ENCODE measurements around the gene CLEC4D. TPM values are rescaled to one million over a fixed set of nuclear protein-coding genes. Genes with fewer than 3 reads are reported as not detected.

Gene CLEC4D
- polyA plus RNA-seq, 1 of the 3 experiments (the other 2 are of a cell fraction): not detected

DNA sequence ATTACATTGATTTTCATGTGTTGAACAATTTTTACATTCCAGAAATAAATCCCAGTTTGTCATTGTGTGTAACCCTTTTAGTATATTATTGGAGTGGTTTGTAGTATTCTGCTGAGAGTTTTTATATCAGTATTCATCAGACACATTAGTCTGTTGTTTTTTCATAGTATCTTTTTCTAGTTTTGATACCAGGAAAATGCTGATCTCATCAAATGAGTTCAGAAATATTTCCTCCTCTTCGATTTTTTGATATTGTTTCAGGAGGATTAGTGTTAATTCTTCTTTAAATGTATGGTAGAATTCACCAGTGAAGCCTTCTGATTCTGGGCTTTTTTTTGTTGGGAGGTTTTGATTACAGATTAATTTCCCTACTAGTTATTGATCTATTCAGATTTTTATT lies 42.2 kb upstream of the CLEC4D start:
- H3K27ac ChIP-seq (ENCODE audit: low read depth in 2 of 2, low read length in 1 of 2): no peak overlapping the region
- H3K9me2 ChIP-seq: no peaks in the 10 kb centered on the region
- no peaks in the 10 kb centered on the region for H3K79me2 ChIP-seq (ENCODE audit: insufficient read depth)
- H3K4me2 ChIP-seq: no peak overlapping the region
- no peak overlapping the region for H3K9ac ChIP-seq
- H3F3A ChIP-seq (replicated peaks; ENCODE audit: insufficient read depth): no peaks in the 10 kb centered on the region
- H3K4me1 ChIP-seq (ENCODE audit: control insufficient read depth in 1 of 2, insufficient read depth in 2 of 2, low read depth in 1 of 2, low read length in 1 of 2): no peaks in the 10 kb centered on the region
- H3K4me3 ChIP-seq (ENCODE audit: low read depth in 2 of 2, low read length in 1 of 2): no peak overlapping the region
- DNase-seq: no peak
- H3K27me3 ChIP-seq (ENCODE audit: insufficient read depth): no peaks in the 10 kb centered on the region
- CTCF ChIA-PET: no interaction called here
- H3K36me3 ChIP-seq (replicated peaks in 1 of 2; ENCODE audit: control insufficient read depth in 1 of 2, insufficient read depth in 2 of 2, low read length in 1 of 2): no peaks in the 10 kb centered on the region
- POLR2A ChIA-PET: no interaction called here
- H3K9me3 ChIP-seq: no peaks in the 10 kb centered on the region
- no peak for TF ChIP-seq TEAD4 (IDR thresholded peaks at IDR 0.05; ENCODE audit: borderline replicate concordance, insufficient read depth)
- TF ChIP-seq, protein P1, sequence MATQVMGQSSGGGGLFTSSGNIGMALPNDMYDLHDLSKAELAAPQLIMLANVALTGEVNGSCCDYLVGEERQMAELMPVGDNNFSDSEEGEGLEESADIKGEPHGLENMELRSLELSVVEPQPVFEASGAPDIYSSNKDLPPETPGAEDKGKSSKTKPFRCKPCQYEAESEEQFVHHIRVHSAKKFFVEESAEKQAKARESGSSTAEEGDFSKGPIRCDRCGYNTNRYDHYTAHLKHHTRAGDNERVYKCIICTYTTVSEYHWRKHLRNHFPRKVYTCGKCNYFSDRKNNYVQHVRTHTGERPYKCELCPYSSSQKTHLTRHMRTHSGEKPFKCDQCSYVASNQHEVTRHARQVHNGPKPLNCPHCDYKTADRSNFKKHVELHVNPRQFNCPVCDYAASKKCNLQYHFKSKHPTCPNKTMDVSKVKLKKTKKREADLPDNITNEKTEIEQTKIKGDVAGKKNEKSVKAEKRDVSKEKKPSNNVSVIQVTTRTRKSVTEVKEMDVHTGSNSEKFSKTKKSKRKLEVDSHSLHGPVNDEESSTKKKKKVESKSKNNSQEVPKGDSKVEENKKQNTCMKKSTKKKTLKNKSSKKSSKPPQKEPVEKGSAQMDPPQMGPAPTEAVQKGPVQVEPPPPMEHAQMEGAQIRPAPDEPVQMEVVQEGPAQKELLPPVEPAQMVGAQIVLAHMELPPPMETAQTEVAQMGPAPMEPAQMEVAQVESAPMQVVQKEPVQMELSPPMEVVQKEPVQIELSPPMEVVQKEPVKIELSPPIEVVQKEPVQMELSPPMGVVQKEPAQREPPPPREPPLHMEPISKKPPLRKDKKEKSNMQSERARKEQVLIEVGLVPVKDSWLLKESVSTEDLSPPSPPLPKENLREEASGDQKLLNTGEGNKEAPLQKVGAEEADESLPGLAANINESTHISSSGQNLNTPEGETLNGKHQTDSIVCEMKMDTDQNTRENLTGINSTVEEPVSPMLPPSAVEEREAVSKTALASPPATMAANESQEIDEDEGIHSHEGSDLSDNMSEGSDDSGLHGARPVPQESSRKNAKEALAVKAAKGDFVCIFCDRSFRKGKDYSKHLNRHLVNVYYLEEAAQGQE (IDR thresholded peaks at IDR 0.05; ENCODE audit: low read depth, low read length): no peak
- TF ChIP-seq NRF1 (IDR thresholded peaks at IDR 0.05; ENCODE audit: low read depth, low read length): no peak
- TF ChIP-seq, protein P2, sequence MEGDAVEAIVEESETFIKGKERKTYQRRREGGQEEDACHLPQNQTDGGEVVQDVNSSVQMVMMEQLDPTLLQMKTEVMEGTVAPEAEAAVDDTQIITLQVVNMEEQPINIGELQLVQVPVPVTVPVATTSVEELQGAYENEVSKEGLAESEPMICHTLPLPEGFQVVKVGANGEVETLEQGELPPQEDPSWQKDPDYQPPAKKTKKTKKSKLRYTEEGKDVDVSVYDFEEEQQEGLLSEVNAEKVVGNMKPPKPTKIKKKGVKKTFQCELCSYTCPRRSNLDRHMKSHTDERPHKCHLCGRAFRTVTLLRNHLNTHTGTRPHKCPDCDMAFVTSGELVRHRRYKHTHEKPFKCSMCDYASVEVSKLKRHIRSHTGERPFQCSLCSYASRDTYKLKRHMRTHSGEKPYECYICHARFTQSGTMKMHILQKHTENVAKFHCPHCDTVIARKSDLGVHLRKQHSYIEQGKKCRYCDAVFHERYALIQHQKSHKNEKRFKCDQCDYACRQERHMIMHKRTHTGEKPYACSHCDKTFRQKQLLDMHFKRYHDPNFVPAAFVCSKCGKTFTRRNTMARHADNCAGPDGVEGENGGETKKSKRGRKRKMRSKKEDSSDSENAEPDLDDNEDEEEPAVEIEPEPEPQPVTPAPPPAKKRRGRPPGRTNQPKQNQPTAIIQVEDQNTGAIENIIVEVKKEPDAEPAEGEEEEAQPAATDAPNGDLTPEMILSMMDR (IDR thresholded peaks at IDR 0.05): no peak
- TF ChIP-seq SIN3A (IDR thresholded peaks at IDR 0.05; ENCODE audit: borderline replicate concordance, low read depth, low read length): no peak
- no peak for TF ChIP-seq YY1 (IDR thresholded peaks at IDR 0.05; ENCODE audit: low read depth)
- H2AFZ ChIP-seq (ENCODE audit: low read depth): no peak overlapping the region
- WGBS (ENCODE audit: low lambda C conversion rate): 0% methylated on average over 1 of the region's 1 CpG
- no peaks in the 10 kb centered on the region for H4K20me1 ChIP-seq (ENCODE audit: insufficient read depth)

DNA sequence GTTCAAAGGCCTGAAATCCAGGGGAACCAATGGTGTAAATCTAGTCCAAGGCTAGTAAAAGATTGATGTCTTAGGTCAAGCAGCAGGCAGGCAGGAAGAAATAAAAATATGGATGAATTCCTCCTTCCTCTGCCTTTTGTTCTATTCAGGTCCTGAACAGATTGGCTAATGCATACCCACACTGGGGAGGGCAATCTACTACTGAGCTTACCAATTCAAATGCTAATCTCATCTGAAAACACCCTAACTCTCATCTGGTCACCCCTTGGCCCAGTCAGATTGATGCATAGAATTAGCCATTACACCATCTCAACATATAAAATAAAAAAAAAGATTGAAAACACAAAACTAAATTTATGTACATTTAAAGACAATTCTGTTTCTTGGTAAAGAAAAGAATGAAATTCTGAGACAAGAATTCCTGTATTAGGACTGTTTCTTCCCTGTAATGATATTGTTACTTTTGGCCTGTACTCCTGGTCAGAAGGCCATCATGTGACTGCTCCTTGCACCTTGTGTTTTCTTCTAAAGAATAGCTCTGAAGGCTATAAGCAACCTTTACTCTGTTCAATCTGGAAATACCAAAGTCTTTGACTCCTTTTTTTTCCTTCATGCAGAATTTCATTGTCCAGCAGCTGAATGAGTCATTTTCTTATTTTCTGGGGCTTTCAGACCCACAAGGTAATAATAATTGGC lies 37.6 kb upstream of the CLEC4D start:
- ChIA-PET POLR2A (interaction anchor here (0.7 kb wide), 1 partner anchor 1211 kb away, joined by 3 read pairs; no protein-coding TSS in a partner anchor), CTCF (no interaction called here)
- no peaks in the 10 kb centered on the region for H3F3A ChIP-seq (replicated peaks; ENCODE audit: insufficient read depth)
- TF ChIP-seq FOSL2 (IDR thresholded peaks at IDR 0.05; ENCODE audit: borderline replicate concordance, low read depth) (no peak), TCF12 (IDR thresholded peaks at IDR 0.05) (no peak), RXRA (IDR thresholded peaks at IDR 0.05; ENCODE audit: borderline replicate concordance, low read depth) (no peak), TEAD4 (IDR thresholded peaks at IDR 0.05; ENCODE audit: borderline replicate concordance, insufficient read depth) (no peak), NRF1 (IDR thresholded peaks at IDR 0.05; ENCODE audit: low read depth, low read length) (no peak), SMC3 (IDR thresholded peaks at IDR 0.05; ENCODE audit: low read depth, low read length) (no peak), FOXM1 (IDR thresholded peaks at IDR 0.05; ENCODE audit: low read depth) (no peak), MEF2A (IDR thresholded peaks at IDR 0.05; ENCODE audit: borderline replicate concordance, low read depth) (no peak)
- TF ChIP-seq, protein P1 (IDR thresholded peaks at IDR 0.05; ENCODE audit: low read depth, low read length): no peak
- TF ChIP-seq, protein P3, sequence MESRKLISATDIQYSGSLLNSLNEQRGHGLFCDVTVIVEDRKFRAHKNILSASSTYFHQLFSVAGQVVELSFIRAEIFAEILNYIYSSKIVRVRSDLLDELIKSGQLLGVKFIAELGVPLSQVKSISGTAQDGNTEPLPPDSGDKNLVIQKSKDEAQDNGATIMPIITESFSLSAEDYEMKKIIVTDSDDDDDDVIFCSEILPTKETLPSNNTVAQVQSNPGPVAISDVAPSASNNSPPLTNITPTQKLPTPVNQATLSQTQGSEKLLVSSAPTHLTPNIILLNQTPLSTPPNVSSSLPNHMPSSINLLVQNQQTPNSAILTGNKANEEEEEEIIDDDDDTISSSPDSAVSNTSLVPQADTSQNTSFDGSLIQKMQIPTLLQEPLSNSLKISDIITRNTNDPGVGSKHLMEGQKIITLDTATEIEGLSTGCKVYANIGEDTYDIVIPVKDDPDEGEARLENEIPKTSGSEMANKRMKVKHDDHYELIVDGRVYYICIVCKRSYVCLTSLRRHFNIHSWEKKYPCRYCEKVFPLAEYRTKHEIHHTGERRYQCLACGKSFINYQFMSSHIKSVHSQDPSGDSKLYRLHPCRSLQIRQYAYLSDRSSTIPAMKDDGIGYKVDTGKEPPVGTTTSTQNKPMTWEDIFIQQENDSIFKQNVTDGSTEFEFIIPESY (IDR thresholded peaks at IDR 0.05; ENCODE audit: borderline replicate concordance, low read depth): no peak
- TF ChIP-seq, protein P4, sequence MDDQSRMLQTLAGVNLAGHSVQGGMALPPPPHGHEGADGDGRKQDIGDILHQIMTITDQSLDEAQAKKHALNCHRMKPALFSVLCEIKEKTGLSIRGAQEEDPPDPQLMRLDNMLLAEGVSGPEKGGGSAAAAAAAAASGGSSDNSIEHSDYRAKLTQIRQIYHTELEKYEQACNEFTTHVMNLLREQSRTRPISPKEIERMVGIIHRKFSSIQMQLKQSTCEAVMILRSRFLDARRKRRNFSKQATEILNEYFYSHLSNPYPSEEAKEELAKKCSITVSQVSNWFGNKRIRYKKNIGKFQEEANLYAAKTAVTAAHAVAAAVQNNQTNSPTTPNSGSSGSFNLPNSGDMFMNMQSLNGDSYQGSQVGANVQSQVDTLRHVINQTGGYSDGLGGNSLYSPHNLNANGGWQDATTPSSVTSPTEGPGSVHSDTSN (IDR thresholded peaks at IDR 0.05): no peak

More for the DNA sequence above, 37.6 kb upstream of the CLEC4D start:
- no peak overlapping the region for H3K9ac ChIP-seq
- no peaks in the 10 kb centered on the region for H3K9me2 ChIP-seq
- no peaks in the 10 kb centered on the region for H3K4me1 ChIP-seq (ENCODE audit: control insufficient read depth in 1 of 2, insufficient read depth in 2 of 2, low read depth in 1 of 2, low read length in 1 of 2)
- no peak overlapping the region for H3K27ac ChIP-seq (ENCODE audit: low read depth in 2 of 2, low read length in 1 of 2)
- no peak overlapping the region for H3K4me2 ChIP-seq
- no peak overlapping the region for H3K4me3 ChIP-seq (ENCODE audit: low read depth in 2 of 2, low read length in 1 of 2)
- H3K27me3 ChIP-seq (ENCODE audit: insufficient read depth): no peaks in the 10 kb centered on the region
- H4K20me1 ChIP-seq (ENCODE audit: insufficient read depth): no peaks in the 10 kb centered on the region
- no peaks in the 10 kb centered on the region for H3K9me3 ChIP-seq
- no peak overlapping the region for H2AFZ ChIP-seq (ENCODE audit: low read depth)
- H3K36me3 ChIP-seq (replicated peaks in 1 of 2; ENCODE audit: control insufficient read depth in 1 of 2, insufficient read depth in 2 of 2, low read length in 1 of 2): no peaks in the 10 kb centered on the region
- no peak for DNase-seq
- H3K79me2 ChIP-seq (ENCODE audit: insufficient read depth): no peaks in the 10 kb centered on the region

Measured in SK-N-SH (cell line).